ENCODE data around the gene NECTIN3.

NECTIN3 gene

DNA sequence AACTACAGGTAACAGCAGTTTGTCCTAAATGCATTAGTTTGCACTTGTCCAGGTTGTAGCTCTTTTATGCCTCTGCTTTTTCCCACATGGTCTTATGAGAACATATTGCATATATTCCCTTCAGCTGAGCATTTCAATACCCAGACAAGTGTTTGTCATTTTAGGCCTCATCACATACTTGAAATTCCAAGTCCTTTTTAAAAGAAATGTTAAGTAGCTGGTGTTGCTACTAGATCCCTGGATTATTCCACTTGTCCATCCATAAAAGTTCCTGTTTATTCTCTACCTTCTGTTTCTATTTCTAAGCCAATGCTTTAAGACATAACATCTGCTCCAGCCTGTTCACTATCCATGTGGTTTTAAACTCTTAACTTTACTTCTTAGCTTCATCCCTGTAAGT lies 128.4 kb downstream of the NECTIN3 start:
- no peak for DNase-seq (ENCODE audit: low read depth, low spot score)

DNA sequence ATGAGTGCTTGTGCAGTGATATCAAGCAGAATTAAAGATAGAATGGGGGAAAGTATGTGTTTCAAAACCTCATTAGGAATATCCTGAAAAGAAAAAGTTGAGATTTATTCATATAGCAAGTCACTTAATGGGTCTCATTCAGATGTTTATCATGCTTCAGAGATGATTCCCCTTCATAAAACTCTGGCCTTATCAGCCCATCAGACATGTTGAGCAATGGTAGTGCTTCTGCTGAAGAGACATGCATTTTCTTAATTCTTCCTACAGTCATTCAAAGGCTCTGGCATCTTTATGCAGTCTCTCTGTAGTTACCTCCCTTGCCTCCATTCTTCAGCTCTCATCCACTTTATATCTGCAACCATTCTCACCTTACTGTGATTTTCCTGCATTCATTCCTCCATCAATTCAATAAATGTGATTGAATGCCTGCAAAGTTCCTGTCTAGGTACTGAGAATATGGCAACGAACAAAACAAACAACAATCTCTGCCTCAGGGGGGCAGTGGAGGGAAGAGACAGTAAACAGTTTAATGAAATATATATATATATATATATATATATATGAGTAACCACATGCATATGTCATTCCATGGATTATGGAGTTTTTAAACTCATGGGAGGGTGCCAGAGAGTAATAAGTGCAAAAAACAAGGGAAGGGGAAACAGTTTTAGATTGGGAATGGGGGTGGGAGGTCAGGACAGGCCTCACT lies 138.5 kb downstream of the NECTIN3 start:
- no peak for DNase-seq (ENCODE audit: low read depth, low spot score)

DNA sequence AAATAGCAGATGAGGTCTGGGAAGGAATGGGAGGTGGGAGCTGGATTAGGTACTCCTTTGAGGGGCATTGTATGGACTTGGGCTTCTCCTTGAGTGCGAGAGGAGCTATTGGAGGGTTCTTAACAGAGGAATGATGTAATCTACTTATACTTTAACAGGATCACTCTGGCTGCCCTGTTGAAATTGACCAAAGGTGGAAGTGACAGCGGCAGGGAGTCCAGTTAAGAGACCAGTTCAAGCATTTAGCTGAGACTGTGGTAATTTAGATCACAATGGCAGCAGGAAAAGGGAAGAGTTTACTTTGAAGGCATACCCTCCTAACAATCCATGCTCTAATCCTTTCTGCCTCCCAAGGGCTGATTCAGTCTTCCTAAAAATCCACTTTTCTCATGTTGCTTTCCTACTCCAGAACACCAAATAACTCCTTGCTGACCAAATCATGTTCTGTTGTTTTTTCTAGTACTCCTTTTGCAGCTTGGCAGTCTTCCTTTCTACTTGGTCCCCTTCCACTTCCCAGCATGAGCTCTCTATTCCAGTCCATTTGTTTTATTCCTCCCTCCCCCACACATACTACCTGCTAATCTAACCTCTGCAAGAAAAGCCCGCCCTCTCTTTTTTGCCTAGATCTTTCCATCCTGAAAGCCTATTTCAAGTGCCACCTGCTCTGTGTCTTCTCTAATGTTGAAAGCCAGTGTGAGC lies 139.4 kb downstream of the NECTIN3 start:
- no peak for DNase-seq (ENCODE audit: low read depth, low spot score)

DNA sequence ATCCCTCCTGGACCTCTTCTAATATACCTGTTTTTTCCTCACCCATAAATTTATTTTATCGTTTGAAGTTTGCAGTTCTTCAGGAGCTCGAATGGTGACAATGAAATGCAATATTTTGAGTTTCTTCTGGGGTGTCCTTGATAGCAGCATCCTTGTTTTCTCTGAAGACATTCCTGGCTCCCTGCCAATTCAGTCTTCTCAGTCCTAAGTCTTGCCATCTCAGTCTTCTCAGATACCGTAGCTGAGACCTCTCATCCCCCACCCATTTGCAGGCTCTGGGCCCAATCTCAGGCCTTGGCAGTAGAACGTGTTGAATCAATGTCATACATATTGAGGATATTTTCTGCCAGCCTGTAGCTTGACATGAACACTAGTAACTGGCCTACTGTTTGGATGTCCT lies 140.9 kb downstream of the NECTIN3 start:
- DNase-seq (ENCODE audit: low read depth, low spot score), result no peak

DNA sequence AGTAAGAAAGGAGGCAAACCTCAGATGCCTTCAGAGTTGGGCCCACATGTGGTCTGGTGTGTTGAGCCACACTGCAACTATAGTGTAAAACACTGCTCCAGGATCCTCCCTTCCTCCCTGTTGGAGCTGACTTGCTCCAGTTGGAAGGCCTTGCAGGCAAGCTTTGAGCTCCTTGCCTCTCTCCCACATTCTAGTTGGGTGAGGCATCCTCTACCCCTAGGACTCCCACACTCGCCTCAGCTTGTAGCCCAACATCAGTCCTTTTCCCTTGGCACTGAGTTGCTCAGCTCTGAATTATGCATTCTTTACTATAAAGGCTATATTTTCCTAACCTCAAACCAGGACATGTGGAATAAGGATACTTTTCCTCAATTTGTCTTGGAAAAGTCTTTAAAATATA lies 143.9 kb downstream of the NECTIN3 start:
- DNase-seq (ENCODE audit: low read depth, low spot score), result no peak

DNA sequence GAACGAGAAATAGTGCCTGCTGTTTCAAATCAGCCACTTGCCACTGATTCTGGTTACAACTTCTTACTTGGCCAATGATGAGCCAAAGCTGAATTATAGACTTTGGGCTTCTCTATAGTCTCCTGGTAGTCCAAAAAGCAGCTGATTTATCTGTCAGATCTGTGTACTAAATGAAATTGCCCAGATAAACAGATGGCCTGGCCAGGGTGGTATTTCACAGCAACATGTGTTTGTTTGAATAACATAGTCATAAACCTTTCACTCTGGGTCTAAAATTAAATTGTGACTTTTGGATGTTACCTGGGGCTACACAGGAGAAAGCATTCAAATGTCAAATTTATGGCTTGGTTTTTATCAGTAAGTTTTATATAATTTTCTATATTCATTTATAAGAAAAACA lies 147.0 kb downstream of the NECTIN3 start:
- no peak for DNase-seq (ENCODE audit: low read depth, low spot score)

DNA sequence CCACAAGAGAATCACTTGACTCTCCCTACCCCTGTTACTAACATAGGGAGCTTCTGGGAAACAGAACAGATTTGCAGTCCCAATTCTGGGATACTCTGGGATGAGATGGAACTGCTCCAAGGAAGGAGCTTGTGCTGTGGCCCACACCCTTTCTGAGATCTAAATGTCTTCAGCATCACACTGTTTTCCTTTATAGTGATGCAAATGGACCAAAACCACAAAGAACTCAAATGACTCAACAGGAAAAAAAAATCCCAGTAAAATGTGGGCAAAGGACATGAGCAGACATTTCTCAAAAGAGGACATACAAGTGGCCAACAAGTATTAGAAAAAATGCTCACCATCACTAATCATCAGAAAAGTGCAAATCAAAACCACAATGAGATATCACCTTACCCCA lies 155.6 kb downstream of the NECTIN3 start:
- DNase-seq (ENCODE audit: low read depth, low spot score), result no peak

DNA sequence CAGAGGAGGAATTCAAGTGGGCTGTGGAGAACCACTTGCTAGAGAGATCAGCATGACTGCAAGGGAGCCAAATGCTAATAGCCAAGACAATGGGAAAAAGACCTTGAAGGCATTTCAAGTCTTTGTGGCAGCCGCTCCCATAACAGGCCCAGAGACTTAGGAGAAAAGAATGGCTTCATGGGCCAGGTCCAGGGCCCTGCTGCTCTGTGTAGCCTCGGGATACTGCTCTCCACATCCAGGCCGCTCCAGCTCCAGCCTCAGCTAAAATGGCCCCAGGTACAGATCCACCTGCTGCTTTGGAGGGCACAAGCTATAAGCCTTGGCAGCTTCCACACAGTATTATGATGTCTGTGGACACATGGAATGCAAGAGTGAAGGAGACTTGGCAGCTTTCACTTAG lies 157.7 kb downstream of the NECTIN3 start:
- no peak for DNase-seq (ENCODE audit: low read depth, low spot score)

DNA sequence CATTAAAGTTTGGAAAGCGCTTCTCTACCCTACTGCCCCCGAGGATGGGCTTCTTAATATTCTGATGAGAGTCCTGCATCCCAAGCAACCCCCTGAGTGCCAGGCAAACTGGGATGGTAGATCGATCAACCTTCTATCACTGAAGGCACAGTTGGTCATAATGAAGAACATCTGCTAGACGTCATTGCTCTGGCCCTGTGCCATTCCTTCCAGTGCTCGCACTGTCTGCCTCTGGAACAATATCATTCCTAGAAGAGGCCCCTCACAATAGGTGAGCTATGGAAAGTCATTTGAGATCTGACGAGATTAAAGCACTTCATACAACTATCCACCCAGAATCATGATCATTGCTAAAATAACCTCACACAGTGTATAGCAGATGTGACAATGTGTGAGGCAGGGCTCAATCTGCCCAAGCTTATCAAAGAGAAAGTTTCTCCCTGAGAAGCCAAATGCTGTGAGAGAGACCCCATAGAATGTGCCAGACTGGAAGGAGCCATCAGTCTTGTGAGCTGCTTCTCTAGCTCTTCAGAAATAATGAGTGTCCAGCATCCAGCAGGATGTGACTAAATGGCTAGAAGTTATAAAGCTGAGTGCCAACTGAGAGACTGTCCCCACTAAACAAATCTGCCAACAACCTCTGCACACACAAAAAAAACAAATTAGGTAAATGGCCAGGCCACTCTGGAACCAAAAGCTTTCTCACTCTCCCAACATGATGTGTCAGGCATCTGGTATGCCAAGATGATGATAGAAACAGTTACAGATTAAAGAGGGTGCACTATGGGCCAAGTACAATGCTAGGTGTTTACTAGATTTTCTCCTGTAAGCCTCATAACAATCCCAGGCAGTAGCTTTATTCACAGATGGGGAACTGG lies 165.5 kb downstream of the NECTIN3 start:
- no peak for DNase-seq (ENCODE audit: low read depth, low spot score)

DNA sequence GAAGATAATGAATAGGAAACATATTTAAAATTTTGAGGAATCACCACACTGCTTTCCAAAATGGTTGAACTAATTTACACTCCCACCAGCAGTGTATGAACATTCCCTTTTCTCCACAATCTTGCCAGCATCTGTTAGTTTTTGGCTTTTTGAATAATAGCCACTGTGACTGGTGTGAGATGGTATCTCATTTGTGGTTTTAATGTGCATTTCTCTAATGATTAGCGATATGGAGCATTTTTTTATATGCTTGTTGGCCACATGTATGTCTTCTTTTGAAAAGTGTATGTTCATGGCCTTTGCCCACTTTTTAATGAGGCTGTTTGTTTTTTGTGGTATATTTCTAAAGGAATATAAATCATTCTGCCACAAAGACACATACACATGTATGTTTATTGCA lies 166.3 kb downstream of the NECTIN3 start:
- no peak for DNase-seq (ENCODE audit: low read depth, low spot score)

DNA sequence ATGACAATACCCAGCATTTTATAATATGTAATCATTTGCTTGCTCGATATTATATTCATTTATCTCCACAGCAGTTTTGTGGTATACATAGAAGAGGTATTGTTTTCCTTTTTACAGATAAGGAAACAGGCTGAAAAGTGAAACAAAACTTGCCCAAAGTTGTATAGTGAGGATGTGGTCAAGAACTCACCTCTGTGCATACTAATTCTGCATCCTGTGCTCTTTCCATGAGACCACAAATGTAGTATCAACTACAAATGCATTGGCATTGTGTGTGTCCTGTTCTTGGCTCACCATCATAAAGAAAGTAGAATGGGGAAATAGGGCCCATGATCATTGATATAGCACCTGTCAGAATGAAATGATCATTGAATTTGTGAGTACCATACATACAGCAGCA lies 167.3 kb downstream of the NECTIN3 start:
- no peak for DNase-seq (ENCODE audit: low read depth, low spot score)

DNA sequence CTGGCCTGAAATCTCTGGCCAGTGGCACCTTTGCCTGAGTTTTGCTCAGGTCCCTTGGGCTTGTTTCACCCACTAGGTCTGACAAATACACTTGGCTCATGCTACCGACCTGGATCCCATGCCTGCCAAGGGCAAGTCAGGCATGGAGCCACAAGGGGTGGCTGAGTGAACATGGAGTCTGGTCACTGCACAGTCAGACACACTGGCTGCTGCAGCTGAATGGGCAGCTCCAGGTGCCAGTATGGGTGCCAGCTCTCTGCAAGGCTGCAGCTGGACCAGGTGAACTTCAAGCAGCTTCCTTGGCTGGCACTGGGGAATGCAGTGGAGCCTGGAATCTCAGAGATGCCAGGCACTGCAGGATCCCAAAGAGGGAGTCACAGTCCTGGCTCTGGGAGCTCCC lies 170.3 kb downstream of the NECTIN3 start:
- DNase-seq (ENCODE audit: low read depth, low spot score), result no peak
